ENCODE results near the gene SATB2. TPM values are rescaled to one million over a fixed set of nuclear protein-coding genes. Genes with fewer than 3 reads are reported as not detected.

Gene SATB2
- total RNA-seq, 1 donor from 2014 or later: 1.3 TPM

DNA sequence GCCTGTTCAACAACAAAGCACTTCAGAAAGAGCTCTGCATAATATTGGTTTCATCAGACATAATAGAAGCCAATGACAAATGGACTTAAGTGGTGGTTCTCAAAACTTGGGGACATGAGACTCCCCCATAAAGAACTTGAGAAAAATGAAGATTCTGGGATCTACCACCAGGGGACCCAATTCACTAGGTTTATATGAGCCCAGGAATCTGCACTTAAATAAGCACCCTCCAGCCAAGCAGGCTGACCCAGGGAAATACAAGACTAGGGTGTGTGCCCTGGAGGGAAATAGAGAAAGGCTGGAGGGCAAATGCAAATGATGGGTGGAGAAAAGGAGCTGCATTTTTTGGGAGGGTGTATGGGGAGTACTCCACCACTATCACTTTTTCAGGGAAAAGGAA, 52.5 kb downstream of the SATB2 start:
- DNase-seq (ENCODE audit: low read depth, low spot score): no peak

DNA sequence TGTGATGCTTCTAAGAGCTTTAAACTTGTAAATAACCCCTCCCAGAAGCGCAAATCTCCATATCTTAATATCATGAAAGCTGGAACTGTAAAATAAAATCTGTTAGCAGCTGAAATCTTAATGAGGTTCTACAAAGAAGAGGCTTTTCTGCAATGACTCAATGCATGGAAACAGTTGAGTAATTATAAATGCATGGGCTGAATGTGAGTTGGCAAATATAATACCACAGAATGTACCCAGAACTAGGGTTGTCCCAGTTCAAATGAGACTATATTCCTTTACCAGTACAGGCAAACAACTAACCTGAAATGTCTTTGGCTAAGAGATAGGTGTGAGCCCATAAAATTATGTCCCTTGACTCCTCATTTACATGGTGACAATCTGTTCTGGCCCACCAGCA, 52.9 kb downstream of the SATB2 start:
- DNase-seq (ENCODE audit: low read depth, low spot score): no peak

DNA sequence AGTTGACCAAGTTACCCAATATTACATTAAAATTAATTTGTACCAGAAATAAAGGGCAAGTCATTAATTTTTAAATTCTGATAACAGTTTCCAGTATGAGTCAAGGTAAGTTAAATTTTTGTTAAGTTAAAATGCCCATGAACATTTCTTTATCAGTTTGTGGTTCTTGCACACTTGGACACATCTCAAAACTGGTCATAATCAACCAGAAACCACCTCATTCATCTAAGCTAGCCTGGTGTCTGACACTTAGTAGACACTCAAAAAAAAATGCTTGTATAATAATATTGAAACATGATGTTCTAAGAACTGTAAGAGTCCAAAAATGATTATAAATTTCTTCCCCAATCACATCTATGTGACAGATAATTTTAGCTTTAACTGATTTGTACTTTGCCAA, 62.4 kb downstream of the SATB2 start:
- no peak for DNase-seq (ENCODE audit: low read depth, low spot score)

DNA sequence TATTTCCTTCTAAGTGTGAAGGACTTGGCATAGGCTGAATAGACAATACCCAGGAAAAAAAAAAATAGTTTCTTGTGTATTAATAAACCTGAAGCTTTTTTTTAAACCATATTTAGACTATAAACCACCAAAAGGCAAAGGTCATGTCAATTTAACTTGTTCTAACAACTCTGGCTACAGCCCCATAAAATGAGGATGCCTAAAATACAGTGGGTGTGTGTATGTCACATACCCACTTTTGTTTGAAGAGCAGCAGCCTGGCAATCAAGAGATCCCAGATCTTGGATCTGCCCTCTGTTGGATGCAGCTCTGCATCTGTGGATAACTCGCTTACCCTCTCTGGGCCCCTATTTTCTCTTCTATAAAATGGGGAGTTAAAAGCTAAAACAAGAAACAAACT, 65.4 kb downstream of the SATB2 start:
- DNase-seq (ENCODE audit: low read depth, low spot score): no peak

DNA sequence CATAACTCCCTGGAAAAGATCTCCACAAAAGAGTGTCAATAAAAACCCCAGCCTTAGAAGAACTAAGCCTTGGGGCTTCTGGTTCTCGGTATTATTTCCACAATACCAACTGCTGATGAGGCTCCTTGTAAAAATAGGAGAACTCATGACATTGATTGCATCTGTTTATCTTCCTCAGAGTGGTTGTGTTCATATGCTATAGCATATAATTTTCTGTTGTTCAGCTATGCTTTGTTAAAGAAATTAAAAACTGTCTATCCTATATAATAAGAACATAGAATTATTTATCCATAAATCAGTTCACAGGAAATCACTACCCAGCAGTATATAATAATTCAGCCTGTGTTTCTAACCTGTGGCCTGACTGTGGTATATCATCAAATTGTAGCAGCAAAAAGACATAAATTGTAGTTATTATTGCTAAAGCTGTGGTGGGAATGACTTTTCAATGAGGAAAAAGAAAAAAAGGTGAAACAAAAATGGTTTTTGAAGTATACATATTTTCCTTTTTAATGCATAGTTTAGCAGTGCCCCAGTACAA, 68.9 kb downstream of the SATB2 start:
- no peak for DNase-seq (ENCODE audit: low read depth, low spot score)

DNA sequence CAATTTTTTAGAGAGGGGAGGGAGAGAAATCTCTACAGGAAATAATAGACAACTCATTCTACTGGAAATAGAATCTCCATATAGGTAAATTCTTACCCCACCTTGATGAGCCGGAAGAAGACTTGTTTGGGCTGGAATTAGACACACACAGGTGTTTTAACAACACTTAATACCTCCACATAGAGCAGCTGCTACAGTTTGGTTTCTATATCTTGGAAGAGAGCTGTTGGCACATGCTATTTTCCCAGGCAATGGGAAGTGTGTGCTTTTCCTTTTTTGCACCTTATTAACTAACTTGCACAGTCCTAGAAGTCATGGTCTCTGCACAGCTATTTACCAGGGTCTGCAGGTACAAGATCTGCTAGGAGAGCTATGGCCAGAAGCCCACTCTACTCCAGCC, 73.7 kb downstream of the SATB2 start:
- DNase-seq (ENCODE audit: low read depth, low spot score): no peak

DNA sequence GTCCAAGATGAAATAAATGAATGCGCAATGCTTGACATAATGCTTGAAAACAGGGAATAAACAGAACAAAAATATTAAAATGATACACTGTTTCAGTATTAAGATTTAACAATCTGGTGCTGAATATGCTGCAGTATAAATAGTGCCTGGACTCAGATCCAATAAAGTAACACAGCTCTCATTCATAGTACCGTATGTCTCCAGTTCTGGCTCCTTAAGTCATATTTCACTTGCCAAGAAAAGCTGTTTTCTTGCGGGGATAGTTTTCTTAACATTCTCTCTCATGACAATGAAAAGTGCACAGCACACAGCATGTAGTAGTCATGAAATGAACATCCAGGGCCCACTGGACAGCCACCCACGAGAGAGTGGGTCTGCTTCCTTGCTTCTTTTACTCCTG, 74.7 kb downstream of the SATB2 start:
- DNase-seq (ENCODE audit: low read depth, low spot score): no peak

DNA sequence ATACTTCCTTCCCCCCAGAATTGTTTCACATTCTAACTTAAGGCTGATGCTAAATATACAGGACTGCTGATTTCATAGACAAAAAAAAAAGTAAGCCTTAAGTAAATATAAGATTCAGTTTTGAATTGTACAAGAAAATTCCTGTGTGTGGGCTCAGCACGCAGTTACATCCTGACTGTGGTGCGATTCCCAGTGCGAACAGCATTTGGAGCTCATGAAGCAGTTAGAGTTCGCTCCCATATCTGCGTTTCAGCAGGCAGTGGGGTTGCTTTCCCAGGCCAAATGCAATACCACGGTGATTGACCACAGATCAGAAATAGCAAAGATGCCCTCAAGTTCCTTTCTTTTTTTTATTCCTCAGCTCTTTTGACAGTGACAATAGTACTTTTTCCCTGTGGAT, 75.6 kb downstream of the SATB2 start:
- DNase-seq (ENCODE audit: low read depth, low spot score): peak; percentile 7

DNA sequence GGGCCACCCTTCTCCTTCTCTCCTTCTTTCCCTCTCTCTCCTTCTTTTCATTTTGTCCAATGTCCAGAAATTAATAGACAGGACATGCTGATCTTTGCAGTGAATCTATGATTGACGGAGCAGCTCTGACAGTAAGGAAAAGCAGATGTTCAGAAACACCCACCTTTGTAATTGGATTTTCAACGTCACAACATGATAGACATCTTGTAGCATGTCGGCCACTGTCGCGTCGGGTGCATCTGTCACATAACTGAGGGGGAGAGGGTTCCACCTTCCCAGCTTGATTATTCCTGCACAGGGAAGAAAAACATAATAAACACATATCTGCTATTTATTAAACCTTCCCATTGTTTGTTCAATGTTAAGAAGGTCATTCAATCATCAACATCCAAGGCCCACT, 76.2 kb downstream of the SATB2 start:
- no peak for DNase-seq (ENCODE audit: low read depth, low spot score)

DNA sequence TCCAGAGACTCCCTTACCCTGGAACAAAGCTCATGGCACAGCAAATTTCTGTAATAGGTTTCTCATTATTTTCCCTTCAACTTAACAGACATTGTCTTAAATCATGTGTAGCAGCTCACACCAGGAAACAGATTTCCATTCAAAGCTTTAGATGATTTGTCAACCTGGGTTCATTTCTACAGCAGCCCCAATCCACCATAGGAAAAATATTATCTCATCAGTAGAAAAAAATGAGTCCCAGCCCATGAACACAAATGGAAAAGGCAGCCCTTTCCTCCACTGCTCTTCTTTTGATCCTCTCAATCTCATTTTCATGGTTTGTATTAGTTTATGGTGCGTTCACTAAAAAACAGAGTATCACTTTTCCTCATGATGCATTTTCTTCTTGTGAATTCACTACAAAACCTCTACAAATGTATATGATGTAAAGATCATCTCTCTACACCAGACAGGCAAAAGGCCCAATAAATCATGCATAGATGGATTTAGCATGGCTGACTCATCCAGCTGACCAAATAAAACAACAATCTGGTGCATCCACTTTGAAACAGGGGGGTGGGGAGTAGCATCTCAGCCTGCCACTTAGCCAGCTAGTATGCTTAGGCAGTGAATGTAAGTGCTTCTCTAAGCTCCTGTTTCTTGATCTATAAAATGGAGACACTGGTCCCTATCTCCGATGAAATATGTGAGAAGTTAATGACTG, 78.6 kb downstream of the SATB2 start:
- DNase-seq (ENCODE audit: low read depth, low spot score): no peak

DNA sequence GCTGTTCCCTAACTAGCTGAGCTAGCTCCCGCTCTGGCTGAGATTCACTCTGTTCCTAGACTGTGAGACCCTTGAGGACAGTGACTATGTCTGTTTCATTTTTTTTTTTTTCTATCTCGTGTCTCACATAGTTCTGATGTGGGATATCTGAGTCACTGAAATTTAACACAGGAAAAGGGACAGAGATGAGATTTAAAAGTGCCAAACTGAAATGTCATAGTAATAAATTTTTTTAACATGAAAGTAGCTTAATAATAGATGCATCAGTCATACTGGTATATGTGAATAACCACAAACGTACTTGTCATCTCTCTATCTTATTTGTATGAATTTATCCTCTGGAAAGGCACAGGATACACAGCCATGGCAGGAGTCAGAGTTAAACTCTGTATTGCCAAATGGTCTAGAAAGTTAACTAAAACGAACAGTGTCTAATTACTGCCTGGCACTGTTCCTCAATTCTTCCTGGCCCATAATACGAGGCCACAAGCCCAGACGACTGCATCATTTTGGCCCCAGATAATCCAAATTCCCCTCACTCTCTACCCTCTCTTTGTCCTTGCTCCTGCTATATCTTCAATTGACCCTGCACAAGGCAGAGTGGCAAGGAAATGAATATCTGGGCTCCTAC, 87.5 kb downstream of the SATB2 start:
- no peak for DNase-seq (ENCODE audit: low read depth, low spot score)

DNA sequence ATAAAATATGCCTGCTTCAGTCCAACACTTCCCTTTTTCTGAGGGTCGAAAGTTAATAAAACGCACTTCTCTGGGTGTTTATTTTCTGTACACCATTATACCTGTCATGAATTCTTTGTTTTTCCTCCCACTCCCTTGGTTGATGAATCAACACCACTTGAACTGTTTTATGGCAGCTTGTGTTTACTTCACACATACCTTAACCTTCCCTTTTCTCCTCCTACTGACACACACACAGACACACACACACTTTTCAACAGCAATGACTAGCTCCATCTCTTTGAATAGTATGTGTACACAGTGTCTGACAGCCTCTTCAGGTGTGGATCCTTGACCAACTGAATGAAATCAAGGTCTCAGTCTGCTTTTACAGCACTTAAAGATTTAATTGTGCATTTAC, 91.3 kb downstream of the SATB2 start:
- DNase-seq (ENCODE audit: low read depth, low spot score): no peak

DNA sequence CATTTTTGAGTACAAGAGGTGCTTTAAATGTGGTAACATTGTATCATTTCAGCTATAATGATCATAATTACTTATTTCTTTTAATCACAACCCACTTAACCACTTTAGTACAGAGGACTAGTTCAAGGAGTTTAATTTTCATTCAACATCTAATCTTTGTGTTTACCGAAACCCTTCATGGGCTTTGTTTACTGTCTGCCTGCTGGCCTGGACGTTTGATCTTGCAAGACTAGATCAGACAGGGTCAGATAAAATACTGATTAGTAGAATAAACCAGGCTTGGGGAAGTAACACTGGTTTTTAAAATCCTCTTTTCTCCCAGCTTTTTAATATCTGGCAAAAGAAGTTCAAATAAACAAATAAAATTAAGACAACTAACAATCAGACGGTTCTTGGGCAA, 93.6 kb downstream of the SATB2 start:
- DNase-seq (ENCODE audit: low read depth, low spot score): no peak

DNA sequence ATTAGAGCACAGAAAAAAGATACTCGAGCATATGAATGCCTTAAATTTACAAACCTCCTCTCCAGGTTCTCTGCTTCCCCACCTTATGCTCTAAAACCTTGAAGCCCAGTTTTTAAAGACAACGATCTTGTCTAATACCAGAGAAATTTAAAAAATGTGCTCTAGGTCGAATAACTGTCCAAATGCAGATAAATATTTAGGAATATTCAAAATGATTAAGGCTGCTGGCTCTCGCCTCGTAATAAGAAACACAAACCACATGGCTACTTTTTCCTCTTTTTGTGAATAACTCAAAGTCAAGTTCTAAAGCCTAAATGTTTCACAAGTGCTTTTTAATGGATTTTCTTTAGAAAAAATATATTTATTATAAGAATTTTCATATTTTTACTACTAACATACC, 101.3 kb downstream of the SATB2 start:
- no peak for DNase-seq (ENCODE audit: low read depth, low spot score)

DNA sequence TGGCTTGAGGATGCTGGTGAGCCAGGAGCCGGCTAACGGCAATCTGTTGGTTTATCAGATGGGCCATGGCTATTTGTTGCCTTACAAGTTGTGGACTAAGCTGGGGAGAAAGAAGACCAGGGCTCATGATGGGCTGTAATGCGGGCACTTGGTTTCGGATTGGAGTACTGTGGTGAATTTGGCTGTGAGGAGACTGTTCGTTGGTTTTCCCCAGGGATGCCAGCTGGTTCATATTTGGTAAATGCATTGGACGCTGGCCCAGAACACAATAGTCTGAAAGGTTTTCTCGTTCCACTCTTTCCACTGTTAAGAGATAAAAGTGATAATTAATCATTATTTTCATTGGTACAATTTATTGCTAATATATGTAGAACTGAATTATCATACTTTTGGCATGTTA, 108.9 kb downstream of the SATB2 start:
- DNase-seq (ENCODE audit: low read depth, low spot score): no peak

DNA sequence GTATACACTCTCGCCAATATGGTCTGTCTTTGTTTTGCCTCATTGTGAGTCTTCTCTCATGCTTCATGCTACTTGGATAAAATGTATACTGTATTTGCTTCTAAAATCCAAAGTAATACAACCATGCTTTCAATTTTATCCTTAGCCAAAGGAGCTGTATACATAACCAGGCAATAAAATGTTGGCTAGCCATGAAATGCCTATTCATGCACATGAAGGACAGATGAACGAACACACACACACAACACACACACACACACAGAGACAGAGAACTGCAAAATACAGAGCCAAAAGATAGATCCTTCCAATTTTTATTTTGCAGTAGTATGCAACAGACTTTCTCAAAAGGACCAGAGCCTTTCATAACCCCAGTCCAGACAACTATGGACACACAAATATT, 113.7 kb downstream of the SATB2 start:
- DNase-seq (ENCODE audit: low read depth, low spot score): no peak

DNA sequence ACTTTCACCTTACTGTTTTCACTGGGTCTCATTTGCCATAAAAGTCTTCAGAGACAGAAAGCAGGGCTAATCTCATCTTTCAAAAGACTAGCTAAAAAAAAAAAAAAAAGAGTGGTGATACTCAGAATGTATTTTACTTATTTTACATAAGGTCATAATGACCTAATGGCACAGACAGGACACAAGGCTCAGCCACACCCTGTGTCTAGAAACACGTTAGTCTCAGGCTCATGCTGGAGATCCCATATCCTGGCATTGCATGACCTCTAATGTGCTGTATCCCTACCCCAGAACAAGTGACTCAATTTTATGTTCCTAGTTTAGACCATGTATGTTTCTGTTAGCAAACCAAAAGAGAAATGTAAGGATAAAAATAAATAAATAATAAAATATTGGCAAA, 115.4 kb downstream of the SATB2 start:
- DNase-seq (ENCODE audit: low read depth, low spot score): no peak

DNA sequence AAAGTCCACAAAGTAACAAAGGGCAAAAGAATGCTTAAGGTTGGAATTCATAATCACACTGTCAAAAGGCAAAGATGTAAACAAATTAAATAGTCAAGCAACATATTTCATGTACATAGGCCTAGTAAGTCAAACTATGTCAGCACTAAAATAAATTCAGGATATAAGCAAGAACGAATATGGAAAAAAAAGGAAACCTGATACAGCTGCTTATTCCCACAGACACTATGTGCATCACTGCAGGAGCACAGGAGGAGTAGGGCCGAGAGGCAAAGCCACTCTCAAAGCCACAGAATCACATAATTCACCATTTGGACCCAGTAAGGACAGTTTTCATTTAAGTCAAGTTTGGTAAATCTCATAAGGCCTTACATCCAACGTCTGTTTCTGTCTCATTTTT, 116.6 kb downstream of the SATB2 start:
- no peak for DNase-seq (ENCODE audit: low read depth, low spot score)

DNA sequence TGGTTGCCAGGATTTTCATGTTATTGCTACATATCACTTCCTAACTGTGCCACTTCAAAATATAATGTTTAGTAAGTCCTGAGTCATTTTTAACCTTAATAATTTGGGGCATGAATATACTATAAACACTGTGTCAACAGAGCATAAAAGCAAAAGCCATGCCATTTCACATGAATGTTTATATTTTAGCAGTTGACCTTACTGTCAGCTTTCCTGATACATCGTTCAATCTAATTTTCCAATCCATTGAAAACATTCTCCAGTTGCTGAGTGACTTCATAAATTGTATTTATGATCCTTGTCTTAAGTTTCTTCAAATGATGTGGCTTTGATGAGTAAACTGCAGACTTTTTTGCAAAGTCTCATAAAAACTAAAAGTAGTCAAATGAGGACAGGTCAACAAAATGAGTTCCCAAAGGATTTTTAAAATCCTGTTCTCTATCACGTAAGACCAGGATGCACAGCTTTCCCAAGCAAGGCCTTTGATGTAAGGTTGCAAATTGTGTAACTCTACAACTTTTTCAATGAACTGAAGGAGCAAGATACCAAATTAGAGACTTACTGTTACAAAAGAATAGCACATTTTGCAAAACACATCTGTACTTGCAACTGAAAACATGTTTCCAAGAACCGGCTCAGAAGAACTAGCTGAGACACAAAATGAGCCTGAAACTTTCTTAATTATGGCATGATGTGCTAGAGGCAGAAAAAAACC, 117.7 kb downstream of the SATB2 start:
- DNase-seq (ENCODE audit: low read depth, low spot score): no peak

DNA sequence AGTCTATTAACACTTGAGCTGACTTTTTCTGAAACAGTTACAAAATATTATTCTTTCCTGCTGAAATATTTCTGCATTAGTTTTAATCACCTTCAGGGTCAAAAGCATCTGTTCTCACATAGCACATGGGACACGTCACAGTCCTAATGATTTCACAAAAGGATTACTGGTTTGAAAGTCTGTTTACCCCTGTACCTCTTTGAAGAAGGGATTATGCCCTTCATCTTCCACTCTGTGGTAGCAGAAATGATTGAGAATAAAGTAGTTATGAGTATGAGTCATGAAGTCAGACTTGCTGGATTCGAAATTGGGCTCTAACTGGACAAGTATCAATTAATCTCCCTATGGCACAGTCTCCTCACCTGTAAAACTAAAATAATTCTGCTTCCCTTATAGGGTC, 121.2 kb downstream of the SATB2 start:
- no peak for DNase-seq (ENCODE audit: low read depth, low spot score)

DNA sequence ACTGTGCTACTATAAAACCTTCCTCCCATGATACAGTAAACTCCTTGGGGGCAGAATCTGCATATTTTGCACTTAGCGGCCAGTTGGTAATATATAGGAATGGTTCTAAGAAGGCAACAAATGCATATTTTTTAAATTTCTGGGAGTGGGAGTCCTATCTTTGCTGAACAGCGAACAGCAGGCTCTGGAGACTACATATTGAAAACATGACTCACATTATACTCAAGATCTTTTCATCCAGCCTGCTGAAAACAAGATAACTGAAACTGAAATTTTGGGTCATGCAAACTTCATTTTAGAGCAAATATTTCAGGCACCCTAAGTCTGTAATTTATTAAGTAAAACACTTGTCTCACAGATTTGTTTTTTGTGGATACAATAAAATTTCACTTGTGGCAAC, 122.2 kb downstream of the SATB2 start:
- DNase-seq (ENCODE audit: low read depth, low spot score): no peak

DNA sequence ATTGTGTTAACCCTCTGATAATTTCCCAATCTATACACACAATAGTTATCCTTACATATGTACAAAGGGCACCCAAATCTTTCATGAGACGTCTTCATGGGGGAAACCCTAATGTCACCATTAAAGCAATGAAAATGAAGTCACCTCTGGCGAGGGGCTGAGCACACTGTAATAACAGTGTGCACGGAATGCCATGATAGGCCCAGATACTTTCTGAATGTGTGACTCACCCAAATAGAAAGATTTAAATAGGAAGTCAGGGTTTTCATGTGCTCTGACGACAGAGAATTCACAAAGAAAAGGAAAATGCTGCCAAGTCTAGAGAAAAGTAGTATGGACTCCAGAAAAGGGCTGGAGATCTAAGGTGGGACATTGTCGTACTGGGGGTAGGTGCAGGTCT, 128.3 kb downstream of the SATB2 start:
- no peak for DNase-seq (ENCODE audit: low read depth, low spot score)

DNA sequence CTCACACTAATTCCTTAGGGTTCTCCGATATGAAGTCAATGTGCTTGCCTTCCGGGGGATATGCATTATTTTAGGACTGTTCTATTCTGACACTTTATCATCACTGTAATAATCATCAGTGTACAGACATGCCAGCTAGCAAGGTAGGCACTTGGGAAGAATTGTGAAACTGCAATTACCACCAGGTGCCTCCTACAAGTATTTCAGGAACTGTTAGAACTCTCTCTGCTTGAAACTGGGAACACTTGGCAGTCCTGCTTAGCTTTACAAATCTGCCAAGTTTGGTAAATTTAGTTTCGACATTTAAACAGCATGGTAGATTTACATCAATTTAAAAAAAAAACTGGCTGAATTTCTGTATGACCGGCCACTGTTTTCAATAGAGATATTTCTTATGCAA, 128.7 kb downstream of the SATB2 start:
- DNase-seq (ENCODE audit: low read depth, low spot score): no peak

Data from pulmonary artery endothelial cell (primary cell).